ENCODE measurements around the gene ZNF688. TPM values are rescaled to one million over a fixed set of nuclear protein-coding genes. Genes with fewer than 3 reads are reported as not detected.
"Not testable (repeated sequence)": the region's sequence is repeated elsewhere in the genome, so short reads cannot be mapped to it uniquely, and the experiment has no call there.

ZNF688 gene
- total and polyA plus RNA-seq, 12 donors: 6.3 to 23.8 (median 12.4) TPM

DNA sequence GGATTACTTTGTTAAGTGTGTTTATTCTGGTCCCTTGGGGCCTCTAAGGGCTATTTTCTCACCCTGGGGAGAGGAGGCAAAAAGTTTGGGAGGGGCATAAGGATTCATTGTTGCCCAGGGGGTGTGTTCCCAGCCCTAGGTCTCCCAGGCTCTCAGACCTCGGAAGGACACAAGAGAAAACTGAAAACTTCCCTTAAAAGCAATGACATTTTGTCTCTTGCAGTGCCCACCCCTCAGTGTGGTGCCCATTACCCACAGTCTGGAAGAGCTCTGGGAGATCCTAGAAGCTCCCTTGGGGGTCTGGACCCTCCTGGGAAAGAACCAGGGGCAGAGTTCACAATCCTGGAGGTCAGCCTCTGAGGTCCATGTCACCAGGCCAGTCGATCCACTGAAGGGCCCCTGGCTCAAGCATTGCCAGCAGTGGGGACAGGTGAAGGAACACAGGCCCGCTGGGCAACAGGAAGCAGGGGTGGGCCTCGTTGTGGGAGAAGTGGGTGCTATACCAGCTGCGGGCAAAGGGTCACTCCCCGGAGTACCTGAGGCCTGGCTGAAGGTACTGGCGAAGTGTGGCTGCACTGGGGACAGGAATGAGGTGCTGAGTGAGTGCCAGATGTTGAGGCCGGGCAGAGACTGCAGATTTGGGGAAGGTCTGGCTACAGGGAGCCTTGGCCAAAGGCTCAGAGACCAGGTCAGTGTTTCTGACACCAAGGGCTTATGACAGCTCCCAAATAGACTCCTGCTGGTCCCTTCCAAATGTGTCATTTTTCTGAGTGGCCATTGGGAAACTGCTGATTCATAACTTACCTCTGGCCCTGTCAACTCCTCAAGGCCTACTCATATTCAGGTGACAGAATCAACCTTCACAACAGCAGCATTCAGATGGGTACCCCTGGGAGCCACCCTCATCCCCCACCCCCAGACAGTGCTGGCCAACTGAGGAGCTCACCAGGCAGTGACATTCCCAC lies 32.2 kb downstream of the ZNF688 start:
- intact Hi-C loops (cut with DNase I): loop anchor here in 3 of 10 donors (2.0 to 10.0 kb wide), 4 partner anchors 14 to 474 kb away; partner anchors contain the start of genes ZNF785 (in 2 of the 3), ALDOA (in 1 of the 3) and ZNF689 (in 1 of the 3)
- ATAC-seq (peak; percentile 40 to 87 (median 65)), DNase-seq (peak; percentile 59 to 73)
- WGBS, 2 donors: 43 to 61% methylated on average over 8 of the region's 8 CpGs
- H3K4me3 ChIP-seq: no peak overlapping the region
- peak overlapping the region; percentile 33 to 82 (median 80) for H3K27ac ChIP-seq
- peaks cover 6 to 56% (median 38%) of the 10 kb centered on the region in 9 donors for H3K4me1 ChIP-seq
- no peaks in the 10 kb centered on the region for H3K27me3 ChIP-seq
- no peaks in the 10 kb centered on the region for H3K9me3 ChIP-seq
- no peaks in the 10 kb centered on the region for H3K36me3 ChIP-seq
- TF ChIP-seq, protein P1, sequence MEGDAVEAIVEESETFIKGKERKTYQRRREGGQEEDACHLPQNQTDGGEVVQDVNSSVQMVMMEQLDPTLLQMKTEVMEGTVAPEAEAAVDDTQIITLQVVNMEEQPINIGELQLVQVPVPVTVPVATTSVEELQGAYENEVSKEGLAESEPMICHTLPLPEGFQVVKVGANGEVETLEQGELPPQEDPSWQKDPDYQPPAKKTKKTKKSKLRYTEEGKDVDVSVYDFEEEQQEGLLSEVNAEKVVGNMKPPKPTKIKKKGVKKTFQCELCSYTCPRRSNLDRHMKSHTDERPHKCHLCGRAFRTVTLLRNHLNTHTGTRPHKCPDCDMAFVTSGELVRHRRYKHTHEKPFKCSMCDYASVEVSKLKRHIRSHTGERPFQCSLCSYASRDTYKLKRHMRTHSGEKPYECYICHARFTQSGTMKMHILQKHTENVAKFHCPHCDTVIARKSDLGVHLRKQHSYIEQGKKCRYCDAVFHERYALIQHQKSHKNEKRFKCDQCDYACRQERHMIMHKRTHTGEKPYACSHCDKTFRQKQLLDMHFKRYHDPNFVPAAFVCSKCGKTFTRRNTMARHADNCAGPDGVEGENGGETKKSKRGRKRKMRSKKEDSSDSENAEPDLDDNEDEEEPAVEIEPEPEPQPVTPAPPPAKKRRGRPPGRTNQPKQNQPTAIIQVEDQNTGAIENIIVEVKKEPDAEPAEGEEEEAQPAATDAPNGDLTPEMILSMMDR (IDR thresholded peaks at IDR 0.05): no peak

DNA sequence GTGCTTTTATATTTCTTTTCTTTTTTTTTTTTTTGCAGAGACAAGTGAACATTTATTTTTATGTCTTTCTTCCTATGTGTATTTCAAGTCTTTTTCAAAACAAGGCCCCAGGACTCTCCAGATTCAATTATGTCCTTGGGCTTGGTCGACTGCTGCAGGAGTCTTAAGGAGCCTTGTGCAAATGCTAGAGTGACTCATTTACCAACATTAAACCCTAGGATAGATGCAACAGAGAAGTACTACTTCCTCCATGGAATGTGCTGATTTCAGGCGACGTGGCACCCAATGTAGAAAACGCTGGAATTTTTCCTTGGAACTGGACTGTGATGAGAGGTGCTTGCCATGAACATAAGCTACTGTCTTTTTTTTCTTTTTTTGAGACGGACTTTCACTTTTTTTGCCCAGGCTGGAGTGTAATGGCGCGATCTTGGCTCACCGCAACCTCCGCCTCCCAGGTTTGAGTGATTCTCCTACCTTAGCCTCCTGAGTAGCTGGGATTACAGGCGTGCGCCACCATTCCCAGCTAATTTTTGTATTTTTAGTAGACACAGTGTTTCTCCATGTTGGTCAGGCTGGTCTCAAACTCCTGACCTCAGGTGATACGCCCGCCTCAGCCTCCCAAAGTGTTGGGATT lies 35.0 kb downstream of the ZNF688 start:
- H3K36me3 ChIP-seq: peaks cover 0 to 20% (median 13%) of the 10 kb centered on the region in 9 donors
- WGBS, 2 donors: 93 to 95% methylated on average over 13 of the region's 13 CpGs
- H3K4me3 ChIP-seq: peak overlapping the region in 2 of 10 donors; percentile 80 to 89
- intact Hi-C loops (cut with DNase I): loop anchor here in 3 of 10 donors (10.0 kb wide), 3 partner anchors 48 to 472 kb away; partner anchors contain the start of genes ZNF785 (in 2 of the 3), ALDOA (in 1 of the 3) and ZNF689 (in 1 of the 3)
- H3K27ac ChIP-seq: peak overlapping the region in 6 of 10 donors; percentile 89 to 98 (median 98)
- H3K27me3 ChIP-seq, ATAC-seq, DNase-seq, H3K9me3 ChIP-seq: not testable (repeated sequence)
- peaks cover under 1 to 57% (median 40%) of the 10 kb centered on the region in 9 donors for H3K4me1 ChIP-seq

DNA sequence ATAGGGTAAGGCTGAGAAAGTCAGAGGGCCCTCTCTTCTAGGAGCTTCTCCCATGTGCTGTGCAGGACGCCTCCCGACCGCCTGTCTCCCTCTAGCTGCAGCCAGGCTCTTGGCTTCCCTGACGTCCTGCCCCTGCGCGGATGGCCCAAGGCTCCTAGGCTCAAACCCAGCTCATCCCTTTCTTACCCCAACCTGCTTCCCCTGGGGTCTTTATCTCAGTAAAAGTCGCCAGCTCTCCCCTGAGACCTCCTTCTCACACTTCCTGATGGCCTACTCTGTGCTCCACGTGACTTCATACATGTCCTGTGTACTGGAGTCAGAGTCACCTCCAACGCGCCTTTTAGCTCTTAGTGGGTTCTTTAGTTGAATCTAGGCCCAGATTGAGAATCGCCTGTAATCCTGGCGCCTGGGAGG lies 35.7 kb downstream of the ZNF688 start:
- H3K4me1 ChIP-seq: peaks cover 0 to 50% (median 33%) of the 10 kb centered on the region in 9 donors
- H3K27me3 ChIP-seq: no peaks in the 10 kb centered on the region
- intact Hi-C loops (cut with DNase I): loop anchor here in 9 of 10 donors (1.0 to 10.0 kb wide), 7 partner anchors 21 to 471 kb away; partner anchors contain the start of genes ZNF764 (in 6 of the 9), ZNF785 (in 3 of the 9), ALDOA (in 1 of the 9) and ZNF689 (in 1 of the 9)
- H3K4me3 ChIP-seq: peak overlapping the region; percentile 71 to 94 (median 80)
- DNase-seq (peak; percentile 67 to 73), ATAC-seq (peak; percentile 38 to 83 (median 70))
- TF ChIP-seq, protein P1 (IDR thresholded peaks at IDR 0.05): peak; percentile 26 to 82 (median 59)
- 29 to 31% methylated on average over 12 of the region's 12 CpGs for WGBS, 2 donors
- H3K36me3 ChIP-seq: peaks cover 0 to 27% (median 18%) of the 10 kb centered on the region in 9 donors
- H3K9me3 ChIP-seq: no peaks in the 10 kb centered on the region
- H3K27ac ChIP-seq: peak overlapping the region; percentile 78 to 98 (median 96)

DNA sequence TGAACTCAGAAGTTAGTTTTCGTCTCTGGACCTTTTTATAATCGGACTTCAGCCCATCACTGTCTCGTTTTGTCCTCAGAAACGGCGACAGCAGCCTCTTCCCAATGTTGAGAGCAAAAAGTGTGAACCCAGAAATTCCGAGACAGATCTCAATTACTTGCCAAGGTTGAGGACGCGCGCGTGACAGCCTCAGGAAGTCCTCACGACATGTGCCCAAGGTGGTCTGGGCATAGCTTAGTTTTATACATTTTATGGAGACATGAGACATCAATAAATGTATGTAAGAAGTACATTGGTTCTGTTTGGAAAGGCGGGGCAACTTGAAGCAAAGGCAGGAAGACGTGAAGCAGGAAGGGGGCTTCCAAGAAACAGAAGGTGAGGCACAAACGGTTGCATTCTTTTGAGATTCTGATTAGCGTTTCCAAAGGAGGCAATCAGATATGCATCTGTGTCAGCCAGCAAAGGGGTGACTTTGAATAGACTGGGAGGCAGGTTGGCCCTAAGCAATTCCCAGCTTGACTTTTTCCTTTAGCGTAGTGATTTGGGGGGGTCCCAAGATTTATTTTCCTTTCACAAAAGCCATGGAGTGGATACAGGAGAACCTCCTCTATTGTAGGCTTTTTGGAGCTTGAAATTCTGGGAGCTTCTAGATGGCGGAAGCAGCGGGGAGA lies 36.3 kb downstream of the ZNF688 start:
- peak overlapping the region; percentile 71 to 94 (median 80) for H3K4me3 ChIP-seq

More for the DNA sequence above, 36.3 kb downstream of the ZNF688 start:
- intact Hi-C loops (cut with DNase I): loop anchor here in 9 of 10 donors (1.0 to 10.0 kb wide), 7 partner anchors 22 to 470 kb away; partner anchors contain the start of genes ZNF764 (in 6 of the 9), ZNF785 (in 3 of the 9), ALDOA (in 1 of the 9) and ZNF689 (in 1 of the 9)
- DNase-seq (no peak), ATAC-seq (peak in 3 of 8 donors; percentile 0 to 4 (median 0))
- peak overlapping the region; percentile 78 to 98 (median 96) for H3K27ac ChIP-seq
- peaks cover 0 to 45% (median 31%) of the 10 kb centered on the region in 9 donors for H3K4me1 ChIP-seq
- TF ChIP-seq, protein P1 (IDR thresholded peaks at IDR 0.05): no peak
- no peaks in the 10 kb centered on the region for H3K9me3 ChIP-seq
- H3K36me3 ChIP-seq: peaks cover 0 to 32% (median 18%) of the 10 kb centered on the region in 9 donors
- WGBS, 2 donors: 5 to 9% methylated on average over 18 of the region's 18 CpGs
- H3K27me3 ChIP-seq: no peaks in the 10 kb centered on the region

Measured in heart right ventricle (tissue), 16 donors.